HG03575 (cell line): ENCODE data around the gene TRHDE.

Source experiments
- ATAC-seq: cut with Tn5 transposase; IDR thresholded peaks from one replicate; pipeline ENCODE4 v1.9.1; 2021; ENCODE audit not compliant: unreplicated experiment, insufficient number of reproducible peaks, low FRiP score; ENCODE audit errors: extremely low read depth

Gene TRHDE, protein sequence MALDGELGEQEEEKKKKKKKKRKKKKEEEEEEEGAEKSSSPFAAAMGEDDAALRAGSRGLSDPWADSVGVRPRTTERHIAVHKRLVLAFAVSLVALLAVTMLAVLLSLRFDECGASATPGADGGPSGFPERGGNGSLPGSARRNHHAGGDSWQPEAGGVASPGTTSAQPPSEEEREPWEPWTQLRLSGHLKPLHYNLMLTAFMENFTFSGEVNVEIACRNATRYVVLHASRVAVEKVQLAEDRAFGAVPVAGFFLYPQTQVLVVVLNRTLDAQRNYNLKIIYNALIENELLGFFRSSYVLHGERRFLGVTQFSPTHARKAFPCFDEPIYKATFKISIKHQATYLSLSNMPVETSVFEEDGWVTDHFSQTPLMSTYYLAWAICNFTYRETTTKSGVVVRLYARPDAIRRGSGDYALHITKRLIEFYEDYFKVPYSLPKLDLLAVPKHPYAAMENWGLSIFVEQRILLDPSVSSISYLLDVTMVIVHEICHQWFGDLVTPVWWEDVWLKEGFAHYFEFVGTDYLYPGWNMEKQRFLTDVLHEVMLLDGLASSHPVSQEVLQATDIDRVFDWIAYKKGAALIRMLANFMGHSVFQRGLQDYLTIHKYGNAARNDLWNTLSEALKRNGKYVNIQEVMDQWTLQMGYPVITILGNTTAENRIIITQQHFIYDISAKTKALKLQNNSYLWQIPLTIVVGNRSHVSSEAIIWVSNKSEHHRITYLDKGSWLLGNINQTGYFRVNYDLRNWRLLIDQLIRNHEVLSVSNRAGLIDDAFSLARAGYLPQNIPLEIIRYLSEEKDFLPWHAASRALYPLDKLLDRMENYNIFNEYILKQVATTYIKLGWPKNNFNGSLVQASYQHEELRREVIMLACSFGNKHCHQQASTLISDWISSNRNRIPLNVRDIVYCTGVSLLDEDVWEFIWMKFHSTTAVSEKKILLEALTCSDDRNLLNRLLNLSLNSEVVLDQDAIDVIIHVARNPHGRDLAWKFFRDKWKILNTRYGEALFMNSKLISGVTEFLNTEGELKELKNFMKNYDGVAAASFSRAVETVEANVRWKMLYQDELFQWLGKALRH

DNA sequence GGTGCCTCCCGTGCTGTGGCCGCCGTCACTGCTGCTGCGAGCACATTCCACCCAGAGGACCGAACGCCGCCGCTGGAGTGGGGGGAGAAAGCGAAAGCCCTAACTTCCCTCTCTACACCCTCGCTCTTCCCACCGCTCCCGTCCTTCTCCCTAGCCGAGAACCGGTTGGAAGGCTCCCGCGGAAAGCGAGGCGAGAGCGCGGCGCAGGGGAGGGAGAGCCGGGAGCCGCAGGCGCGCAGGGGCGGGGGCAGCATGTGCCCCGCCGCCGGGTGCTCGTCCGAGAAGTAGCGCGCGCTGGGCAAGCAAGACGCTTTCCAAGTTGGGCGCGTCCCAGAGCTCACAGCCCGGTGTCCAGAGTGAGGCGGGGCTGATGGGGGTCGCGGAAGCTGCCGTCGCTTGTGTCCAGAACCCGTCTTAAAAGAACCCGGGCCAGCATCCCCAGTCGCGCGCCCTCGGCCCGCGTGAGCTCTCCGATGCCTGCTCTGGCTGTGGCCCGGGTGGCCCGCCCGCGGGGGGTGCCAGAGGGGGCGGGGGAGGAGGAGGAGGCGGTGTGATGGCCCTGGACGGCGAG lies at the start of gene TRHDE:
TSS of gene TRHDE (plus strand) at position 280 of the 571 bp plus-strand sequence. CDS start at position 554, 274 bp downstream.
- no peak for ATAC-seq

DNA sequence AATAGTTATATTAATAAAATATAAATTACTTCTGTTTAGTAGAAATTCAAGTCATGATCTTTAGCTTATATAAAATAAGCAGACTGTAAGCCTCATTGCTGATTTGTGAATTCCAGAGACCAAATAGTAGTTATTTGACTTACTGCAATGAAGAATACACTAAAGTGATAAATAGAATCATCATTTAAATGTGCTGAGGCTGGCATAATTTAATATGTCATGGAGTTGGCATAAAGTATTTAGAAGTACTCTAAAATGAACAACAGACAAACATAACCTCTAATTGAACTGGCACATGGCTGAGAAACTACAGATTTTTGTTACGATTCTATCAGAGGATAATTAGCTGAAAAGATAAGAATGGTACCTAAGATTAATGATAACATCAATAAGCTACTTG lies 45.7 kb upstream of the TRHDE start:
- ATAC-seq: no peak

DNA sequence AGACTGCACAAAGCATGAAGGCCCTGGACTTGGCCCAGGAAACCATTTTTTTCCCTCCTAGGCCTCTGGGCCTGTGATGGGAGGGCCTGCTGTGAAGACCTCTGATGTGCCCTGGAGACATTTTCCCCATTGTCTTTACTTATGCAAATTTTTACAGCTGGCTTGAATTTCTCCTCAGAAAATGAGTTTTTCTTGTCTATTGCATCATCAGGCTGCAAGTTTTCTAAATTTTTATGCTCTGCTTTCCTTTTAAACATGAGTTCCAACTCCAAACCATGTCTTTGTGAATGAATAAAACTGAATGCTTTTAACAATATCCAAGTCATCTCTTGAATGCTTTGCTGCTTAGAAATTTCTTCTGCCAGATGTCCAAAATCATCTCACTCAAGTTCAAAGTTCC lies 43.7 kb upstream of the TRHDE start:
- no peak for ATAC-seq

DNA sequence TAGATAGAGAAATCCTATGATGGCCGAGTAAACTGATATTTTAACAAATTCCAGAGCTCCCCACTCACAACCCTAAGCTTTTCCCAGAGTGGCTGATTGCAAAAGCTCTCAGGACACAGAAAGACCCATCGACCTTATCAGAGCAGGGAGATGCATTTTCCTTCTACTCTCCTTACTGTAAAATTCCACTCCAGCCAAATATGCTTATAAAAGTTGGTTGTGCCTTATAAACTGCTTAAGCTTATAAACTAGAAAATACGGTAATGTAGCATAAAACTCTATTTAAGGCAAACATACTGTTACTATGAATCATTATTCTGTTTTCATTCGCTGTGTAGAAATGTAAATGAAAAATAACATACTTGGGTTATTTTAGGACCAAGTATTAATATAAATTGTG lies 41.6 kb upstream of the TRHDE start:
- ATAC-seq: no peak

DNA sequence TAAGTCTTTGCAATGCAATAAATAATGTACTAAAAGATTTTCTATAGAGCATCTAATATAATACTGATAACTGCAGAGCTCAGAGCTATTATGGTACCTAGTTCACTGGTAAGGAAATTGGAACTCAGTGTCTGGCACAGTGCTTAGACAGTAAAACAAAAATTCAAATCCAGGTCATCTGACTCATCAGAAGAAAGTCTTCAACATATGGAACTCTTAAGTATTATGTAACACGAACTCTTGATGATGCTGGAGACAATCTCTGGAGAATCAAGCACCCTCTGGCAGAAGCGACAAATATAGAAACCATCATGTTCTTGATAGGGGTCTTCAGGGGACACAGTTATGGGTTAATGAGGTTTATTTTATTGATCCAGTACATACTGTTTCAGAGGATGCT lies 37.3 kb upstream of the TRHDE start:
- ATAC-seq: no peak

DNA sequence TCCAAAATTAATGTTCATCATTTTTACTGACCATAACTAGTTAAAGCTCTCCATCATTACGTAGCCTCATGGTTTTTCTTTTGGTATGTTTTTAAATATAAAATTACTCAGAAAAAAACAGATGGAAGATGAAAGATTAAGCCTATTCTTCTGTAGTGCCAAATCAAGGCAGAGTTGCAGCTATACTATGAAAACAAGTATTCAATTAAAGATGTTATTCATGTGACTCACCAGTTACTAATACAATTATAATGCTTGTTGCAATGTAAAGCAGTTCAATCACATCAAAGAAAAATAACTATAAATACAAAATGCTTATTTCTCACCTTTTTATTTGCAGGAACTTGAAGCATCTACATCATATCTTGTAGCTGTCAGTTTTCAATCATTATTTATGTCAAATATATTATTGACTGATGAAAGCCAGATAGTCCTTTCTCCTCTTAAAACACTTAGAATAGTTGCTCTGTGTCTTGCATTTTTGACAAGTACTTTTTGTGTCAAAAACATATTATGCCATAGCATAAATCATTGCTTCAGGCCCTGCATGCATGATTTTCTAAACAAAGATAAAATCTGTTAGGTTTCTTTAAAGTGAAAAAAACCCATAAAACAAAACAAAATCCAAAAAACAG lies 36.0 kb upstream of the TRHDE start:
- ATAC-seq: no peak

DNA sequence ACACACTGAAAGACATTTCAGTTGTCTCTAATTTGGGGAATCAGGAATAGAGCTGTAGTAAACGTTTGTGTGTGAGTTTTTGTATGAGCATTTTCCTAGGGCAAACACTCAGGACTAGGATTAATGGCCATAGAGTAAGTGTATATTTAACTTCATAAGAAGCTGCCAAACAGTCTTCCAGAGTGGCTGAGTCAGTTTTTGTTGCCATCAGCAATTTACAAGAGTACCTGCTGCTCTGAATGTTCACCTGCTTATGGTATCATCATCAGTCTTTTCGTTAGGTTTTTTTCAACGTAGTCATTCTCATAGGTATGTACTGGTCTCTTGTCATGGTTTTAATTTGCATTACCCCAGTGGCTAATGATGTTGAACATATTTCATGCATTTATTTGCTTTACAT lies 30.6 kb upstream of the TRHDE start:
- no peak for ATAC-seq

DNA sequence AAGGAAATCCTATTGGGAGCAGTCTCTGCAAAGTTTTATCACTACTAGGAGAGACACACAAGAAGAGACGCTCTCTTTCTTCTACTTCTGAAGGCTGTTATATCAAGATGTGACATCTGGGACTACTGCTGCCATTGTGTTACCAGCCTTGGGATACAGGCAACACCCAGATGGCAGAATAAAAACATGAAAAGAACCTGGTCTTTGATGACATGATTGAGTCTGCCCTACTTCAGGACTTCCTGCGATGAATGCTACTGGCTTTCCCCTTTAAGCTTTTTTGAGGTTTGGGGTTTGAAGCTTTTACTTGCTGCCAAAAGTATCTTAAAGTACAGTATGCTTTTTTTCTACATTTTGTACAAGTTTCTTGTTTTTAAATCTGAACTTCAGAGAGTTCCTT lies 29.2 kb upstream of the TRHDE start:
- ATAC-seq: no peak

DNA sequence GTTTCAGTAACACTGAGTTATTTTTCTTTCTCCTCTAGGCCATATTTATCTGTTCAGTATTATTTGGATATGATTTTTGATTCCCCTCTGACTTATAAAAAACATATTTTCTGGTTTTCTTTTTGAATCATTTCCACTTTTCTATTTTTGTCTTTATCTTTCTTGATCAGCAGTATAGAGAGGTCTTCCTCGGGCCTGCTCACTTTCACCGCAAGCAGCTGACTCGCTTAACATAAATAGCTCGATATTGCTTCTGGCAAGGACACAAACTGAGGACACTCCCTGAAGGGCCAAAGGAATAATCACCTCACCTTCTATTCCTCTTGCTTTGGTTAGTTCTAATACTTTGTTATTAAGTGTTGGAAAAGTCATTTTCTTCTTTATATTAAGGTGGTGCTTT lies 25.8 kb upstream of the TRHDE start:
- ATAC-seq: no peak

DNA sequence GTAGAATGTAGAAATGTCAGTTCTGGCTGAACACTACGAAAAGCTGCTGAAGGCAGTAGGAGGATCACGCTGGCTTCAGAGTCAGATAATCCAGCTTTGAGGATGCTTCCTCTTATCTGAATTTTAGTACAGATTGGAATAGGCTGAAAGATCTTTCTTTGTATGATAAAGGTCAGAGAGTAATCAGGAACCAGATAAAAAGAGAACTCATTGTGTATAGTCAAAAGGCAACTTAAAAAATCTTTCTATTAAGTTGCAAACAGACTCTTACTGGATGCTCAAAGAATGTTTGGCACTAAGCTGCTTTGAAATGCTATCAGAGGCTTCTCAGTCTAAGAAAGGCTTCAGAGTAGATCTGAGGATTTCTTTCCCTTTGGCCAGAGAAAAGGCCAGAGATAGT lies 21.8 kb upstream of the TRHDE start:
- ATAC-seq: no peak

DNA sequence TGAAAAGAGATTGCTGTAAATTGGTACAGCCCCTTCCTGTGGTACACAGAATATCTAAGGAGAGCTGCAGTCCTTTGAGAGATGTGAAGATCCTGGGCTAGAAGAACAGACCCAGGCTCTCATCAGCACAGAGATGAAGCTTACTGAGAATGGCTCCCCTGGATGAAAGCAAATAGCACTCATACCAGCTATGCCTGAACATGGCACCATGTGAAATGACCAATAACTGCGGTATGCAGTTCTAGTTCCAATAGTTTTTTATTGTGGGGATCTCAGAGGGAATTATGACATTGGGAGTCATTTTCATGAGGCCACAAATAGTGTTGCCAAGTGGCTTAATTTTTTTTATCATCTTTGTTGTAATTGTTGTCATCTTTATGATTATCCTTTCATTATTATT lies 15.4 kb upstream of the TRHDE start:
- no peak for ATAC-seq

DNA sequence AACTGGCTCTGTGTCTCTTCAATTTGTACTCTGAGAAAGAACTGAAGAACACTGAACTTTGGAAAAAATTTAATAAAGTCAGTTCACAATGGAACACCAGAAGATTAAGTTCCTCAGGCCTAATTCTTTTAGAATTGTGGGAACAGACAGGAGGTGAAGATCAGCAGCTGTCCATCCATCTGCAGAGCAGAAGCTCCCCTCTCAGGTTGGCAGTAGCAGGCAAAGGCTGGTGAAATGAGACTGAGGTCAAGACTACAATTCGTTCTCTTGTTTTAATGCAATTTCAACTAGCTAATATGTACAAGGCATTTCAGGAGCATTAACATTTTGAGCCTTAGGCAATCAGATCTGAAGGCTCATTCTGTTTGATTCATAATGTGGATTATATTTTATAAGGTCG lies 10.3 kb upstream of the TRHDE start:
- no peak for ATAC-seq

DNA sequence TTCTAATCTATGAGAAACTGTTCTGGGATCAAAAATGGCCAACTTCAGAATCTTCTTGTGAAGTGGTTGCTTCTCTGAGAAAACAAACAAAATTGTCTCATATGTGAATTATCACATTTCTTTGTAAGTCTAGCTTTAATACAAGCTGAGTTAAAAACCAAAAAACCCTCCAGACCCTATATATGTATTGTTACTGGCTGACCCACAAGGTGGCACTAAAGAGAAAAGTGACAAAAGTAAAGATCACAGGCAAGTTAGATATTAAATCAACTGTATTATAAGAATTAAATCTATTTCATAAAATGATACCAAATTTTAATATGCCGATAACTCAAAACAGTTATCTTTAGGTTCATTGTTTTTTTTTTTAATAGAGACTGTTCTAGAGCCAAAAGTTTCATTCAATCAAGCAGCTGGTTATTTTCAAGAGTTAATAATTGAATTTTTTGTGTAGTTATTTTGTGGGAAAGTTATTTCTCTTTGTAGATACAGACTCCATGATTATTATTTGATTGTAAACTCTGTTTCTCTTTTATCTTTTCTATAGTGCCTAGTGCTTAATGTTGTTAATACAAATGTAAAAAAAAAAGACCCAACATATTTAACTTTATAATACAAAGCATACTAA lies 7.5 kb upstream of the TRHDE start:
- no peak for ATAC-seq

DNA sequence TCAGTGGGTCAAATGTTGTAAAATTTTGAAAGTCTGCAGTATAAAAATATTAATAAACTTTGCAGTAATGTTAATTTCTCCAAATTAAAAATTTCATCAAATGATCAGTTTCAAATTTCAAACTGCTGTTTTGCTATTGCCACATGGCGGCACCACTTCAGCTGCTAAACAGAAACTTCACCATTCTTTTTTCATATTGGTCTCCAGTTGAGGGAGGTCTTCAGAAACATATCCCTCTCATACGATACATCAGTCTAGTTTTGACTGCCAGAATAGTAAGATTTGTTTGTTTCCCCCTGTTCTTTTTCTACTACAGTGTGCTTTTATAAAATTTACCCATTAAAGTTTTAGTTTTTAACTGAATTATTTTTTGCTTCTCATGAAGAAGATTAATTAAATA lies 4.2 kb upstream of the TRHDE start:
- no peak for ATAC-seq

DNA sequence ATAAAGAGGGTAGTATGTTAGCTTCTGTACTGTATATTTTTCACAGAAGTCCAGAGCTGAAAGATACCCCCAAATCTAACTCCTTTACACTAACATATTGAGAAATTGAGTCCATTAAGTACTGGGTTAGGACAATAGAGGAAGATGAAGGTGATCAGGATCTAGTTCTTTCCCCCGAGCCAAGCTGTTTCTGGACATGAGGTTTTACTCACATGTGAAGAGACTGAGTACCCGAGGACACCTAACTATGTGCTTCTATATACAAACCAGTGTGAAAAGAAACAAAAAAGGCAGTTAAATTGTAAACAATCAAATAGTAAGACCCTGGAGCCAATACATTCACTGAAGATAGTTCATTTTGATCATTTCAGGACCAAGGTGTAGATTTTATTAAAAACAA lies 3.8 kb upstream of the TRHDE start:
- ATAC-seq: no peak

DNA sequence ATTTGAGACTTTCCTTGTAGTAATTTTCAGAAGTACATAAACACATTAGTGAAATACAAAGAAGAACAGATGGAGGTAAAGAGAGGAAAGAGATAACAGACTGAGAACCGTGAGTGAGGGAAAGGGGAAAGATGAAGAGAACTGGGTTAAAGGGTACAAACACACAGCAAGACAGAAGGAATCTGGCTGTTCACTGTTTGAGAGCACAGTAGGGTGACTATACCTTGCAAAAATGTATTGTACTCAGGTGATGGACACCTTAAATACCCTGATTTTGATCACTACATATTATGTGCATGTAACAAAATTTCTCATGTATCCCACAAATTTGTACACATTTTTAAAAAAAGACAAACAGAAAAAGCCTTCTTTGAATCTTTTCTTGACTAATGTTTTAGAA lies 2.7 kb upstream of the TRHDE start:
- ATAC-seq: no peak

DNA sequence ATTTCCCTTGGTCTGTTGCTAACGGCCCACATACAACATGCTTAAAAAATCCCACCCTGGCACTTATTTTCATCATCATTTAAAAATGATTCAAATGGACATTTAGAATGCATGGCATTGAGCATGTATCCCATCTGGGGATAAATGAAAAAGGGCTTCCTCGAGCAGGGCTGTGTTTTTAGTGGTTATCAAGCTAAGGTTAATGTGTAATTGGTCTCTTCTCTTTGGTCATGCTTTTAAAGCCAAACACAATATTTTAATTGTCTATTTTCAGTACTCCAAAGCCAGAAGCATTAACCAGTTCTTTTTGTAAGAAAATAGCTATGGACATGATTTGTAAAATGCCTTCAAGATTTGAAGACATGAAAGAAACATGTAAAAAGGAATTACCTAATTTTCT lies 1.9 kb upstream of the TRHDE start:
- ATAC-seq: no peak

DNA sequence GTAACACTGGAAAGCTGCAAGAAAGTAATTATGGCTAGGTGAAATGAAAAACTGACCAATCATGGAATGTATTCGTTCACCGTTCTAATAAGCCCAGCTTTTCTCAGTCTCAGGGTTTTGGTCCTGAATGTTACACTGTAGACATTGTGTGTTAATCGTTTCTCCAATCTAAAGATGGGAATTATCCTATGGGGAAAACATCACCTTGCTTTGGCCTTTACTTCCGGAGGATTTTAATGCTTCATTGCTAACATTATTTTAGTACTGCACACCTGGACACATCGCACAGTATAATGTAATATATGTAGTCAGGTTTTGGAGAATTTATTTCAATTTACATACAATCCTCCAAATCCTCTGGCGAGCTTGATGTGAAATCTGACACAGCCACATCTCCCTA lies 1.2 kb upstream of the TRHDE start:
- ATAC-seq: no peak
